ENCODE measurements around the gene POLE. TPM values are rescaled to one million over a fixed set of nuclear protein-coding genes. Genes with fewer than 3 reads are reported as not detected.

The POLE gene
- total and polyA plus RNA-seq, 4 donors: 7.6 to 39.2 (median 19.7) TPM

DNA sequence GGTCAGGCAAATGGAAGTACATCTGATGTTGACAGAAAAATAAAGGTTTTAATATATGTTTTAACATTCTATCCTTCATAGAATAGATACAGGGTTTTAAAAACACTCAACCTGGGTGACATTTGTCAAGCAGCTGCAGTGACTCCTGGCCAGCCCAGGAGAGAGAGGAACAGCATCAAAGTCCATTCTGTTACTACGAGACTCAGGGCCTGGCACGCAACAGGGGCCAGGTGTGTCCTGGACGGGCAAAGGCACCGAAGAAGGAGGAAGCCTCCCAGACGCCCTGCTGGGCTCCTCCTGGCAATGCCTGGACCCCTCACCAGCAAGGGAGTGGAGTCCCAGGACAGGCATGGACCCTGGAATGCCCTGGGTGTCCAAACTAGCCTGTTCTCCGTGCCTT is 98.8 kb downstream of the POLE start:
- no peak overlapping the region for H3K9ac ChIP-seq (ENCODE audit: low read depth in 1 of 2, low read length in 2 of 2)
- peaks cover 0 to 3% (median under 1%) of the 10 kb centered on the region in 4 donors for H3K4me1 ChIP-seq (ENCODE audit: control insufficient read depth in 4 of 4, insufficient read depth in 4 of 4, low read length in 3 of 4)
- 68% methylated on average over 6 of the region's 6 CpGs for WGBS
- H3K36me3 ChIP-seq (ENCODE audit: control insufficient read depth in 4 of 4, insufficient read depth in 3 of 4, low read depth in 1 of 4, low read length in 3 of 4): no peaks in the 10 kb centered on the region
- no peak for DNase-seq (ENCODE audit: low spot score)
- TF ChIP-seq, protein P1, sequence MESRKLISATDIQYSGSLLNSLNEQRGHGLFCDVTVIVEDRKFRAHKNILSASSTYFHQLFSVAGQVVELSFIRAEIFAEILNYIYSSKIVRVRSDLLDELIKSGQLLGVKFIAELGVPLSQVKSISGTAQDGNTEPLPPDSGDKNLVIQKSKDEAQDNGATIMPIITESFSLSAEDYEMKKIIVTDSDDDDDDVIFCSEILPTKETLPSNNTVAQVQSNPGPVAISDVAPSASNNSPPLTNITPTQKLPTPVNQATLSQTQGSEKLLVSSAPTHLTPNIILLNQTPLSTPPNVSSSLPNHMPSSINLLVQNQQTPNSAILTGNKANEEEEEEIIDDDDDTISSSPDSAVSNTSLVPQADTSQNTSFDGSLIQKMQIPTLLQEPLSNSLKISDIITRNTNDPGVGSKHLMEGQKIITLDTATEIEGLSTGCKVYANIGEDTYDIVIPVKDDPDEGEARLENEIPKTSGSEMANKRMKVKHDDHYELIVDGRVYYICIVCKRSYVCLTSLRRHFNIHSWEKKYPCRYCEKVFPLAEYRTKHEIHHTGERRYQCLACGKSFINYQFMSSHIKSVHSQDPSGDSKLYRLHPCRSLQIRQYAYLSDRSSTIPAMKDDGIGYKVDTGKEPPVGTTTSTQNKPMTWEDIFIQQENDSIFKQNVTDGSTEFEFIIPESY (IDR thresholded peaks at IDR 0.05): no peak
- TF ChIP-seq RAD21 (IDR thresholded peaks at IDR 0.05) (no peak), FOXA2 (IDR thresholded peaks at IDR 0.05) (no peak), JUND (IDR thresholded peaks at IDR 0.05) (no peak), TAF1 (conservative IDR thresholded peaks at IDR 0.05) (no peak), HNF4G (IDR thresholded peaks at IDR 0.05) (no peak), FOXA1 (IDR thresholded peaks at IDR 0.05) (no peak), RXRA (IDR thresholded peaks at IDR 0.05) (no peak), EGR1 (IDR thresholded peaks at IDR 0.05; ENCODE audit: low read depth in 2 of 2) (no peak), YY1 (IDR thresholded peaks at IDR 0.05) (no peak), HNF4A (conservative IDR thresholded peaks at IDR 0.05) (no peak)
- TF ChIP-seq, protein P2, sequence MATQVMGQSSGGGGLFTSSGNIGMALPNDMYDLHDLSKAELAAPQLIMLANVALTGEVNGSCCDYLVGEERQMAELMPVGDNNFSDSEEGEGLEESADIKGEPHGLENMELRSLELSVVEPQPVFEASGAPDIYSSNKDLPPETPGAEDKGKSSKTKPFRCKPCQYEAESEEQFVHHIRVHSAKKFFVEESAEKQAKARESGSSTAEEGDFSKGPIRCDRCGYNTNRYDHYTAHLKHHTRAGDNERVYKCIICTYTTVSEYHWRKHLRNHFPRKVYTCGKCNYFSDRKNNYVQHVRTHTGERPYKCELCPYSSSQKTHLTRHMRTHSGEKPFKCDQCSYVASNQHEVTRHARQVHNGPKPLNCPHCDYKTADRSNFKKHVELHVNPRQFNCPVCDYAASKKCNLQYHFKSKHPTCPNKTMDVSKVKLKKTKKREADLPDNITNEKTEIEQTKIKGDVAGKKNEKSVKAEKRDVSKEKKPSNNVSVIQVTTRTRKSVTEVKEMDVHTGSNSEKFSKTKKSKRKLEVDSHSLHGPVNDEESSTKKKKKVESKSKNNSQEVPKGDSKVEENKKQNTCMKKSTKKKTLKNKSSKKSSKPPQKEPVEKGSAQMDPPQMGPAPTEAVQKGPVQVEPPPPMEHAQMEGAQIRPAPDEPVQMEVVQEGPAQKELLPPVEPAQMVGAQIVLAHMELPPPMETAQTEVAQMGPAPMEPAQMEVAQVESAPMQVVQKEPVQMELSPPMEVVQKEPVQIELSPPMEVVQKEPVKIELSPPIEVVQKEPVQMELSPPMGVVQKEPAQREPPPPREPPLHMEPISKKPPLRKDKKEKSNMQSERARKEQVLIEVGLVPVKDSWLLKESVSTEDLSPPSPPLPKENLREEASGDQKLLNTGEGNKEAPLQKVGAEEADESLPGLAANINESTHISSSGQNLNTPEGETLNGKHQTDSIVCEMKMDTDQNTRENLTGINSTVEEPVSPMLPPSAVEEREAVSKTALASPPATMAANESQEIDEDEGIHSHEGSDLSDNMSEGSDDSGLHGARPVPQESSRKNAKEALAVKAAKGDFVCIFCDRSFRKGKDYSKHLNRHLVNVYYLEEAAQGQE (IDR thresholded peaks at IDR 0.05): no peak
- TF ChIP-seq, protein P3, sequence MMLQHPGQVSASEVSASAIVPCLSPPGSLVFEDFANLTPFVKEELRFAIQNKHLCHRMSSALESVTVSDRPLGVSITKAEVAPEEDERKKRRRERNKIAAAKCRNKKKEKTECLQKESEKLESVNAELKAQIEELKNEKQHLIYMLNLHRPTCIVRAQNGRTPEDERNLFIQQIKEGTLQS (IDR thresholded peaks at IDR 0.05): no peak
- TF ChIP-seq, protein P4, sequence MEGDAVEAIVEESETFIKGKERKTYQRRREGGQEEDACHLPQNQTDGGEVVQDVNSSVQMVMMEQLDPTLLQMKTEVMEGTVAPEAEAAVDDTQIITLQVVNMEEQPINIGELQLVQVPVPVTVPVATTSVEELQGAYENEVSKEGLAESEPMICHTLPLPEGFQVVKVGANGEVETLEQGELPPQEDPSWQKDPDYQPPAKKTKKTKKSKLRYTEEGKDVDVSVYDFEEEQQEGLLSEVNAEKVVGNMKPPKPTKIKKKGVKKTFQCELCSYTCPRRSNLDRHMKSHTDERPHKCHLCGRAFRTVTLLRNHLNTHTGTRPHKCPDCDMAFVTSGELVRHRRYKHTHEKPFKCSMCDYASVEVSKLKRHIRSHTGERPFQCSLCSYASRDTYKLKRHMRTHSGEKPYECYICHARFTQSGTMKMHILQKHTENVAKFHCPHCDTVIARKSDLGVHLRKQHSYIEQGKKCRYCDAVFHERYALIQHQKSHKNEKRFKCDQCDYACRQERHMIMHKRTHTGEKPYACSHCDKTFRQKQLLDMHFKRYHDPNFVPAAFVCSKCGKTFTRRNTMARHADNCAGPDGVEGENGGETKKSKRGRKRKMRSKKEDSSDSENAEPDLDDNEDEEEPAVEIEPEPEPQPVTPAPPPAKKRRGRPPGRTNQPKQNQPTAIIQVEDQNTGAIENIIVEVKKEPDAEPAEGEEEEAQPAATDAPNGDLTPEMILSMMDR (IDR thresholded peaks at IDR 0.05; ENCODE audit: low read depth, low read length, missing input control): no peak
- H3K4me3 ChIP-seq (ENCODE audit: low read depth in 1 of 3, low read length in 3 of 3): no peak overlapping the region
- no peaks in the 10 kb centered on the region for H3K9me3 ChIP-seq (ENCODE audit: control insufficient read depth in 4 of 4, low read length in 3 of 4)
- no peak overlapping the region for H3K27ac ChIP-seq (ENCODE audit: low read depth in 1 of 2, low read length in 2 of 2)
- no peaks in the 10 kb centered on the region for H3K27me3 ChIP-seq (ENCODE audit: control insufficient read depth in 4 of 4, insufficient read depth in 4 of 4, low read length in 3 of 4)

DNA sequence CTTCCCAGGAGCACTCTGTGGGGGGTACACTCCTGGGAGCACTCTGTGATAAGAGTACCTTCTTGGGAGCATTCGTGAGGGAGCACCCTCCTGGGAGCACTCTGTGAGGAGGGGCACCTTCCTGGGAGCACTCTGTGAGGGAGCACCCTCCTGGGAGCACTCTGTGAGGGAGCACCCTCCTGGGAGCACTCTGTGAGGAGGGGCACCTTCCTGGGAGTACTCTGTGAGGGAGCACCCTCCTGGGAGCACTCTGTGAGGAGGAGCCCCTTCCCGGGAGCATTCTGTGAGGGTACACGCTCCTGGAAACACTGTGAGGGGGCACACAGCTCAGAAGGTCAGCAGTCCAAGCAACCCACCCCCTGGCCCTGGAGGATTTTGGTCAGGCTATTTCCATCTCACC is 99.4 kb downstream of the POLE start:
- H3K4me3 ChIP-seq (ENCODE audit: low read depth in 1 of 3, low read length in 3 of 3): no peak overlapping the region
- H3K36me3 ChIP-seq (ENCODE audit: control insufficient read depth in 4 of 4, insufficient read depth in 3 of 4, low read depth in 1 of 4, low read length in 3 of 4): no peaks in the 10 kb centered on the region
- TF ChIP-seq, protein P2 (IDR thresholded peaks at IDR 0.05): no peak
- TF ChIP-seq HNF4A (conservative IDR thresholded peaks at IDR 0.05) (no peak), FOXA1 (IDR thresholded peaks at IDR 0.05) (no peak), YY1 (IDR thresholded peaks at IDR 0.05) (no peak), TAF1 (conservative IDR thresholded peaks at IDR 0.05) (no peak), SP1 (IDR thresholded peaks at IDR 0.05) (no peak)
- TF ChIP-seq, protein P1 (IDR thresholded peaks at IDR 0.05): no peak
- TF ChIP-seq, protein P5, sequence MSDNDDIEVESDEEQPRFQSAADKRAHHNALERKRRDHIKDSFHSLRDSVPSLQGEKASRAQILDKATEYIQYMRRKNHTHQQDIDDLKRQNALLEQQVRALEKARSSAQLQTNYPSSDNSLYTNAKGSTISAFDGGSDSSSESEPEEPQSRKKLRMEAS (IDR thresholded peaks at IDR 0.05): no peak
- WGBS: 71% methylated on average over 3 of the region's 3 CpGs
- no peak for DNase-seq (ENCODE audit: low spot score)
- peaks cover 0 to 3% (median 0%) of the 10 kb centered on the region in 4 donors for H3K4me1 ChIP-seq (ENCODE audit: control insufficient read depth in 4 of 4, insufficient read depth in 4 of 4, low read length in 3 of 4)
- H3K27ac ChIP-seq (ENCODE audit: low read depth in 1 of 2, low read length in 2 of 2): no peak overlapping the region
- no peaks in the 10 kb centered on the region for H3K9me3 ChIP-seq (ENCODE audit: control insufficient read depth in 4 of 4, low read length in 3 of 4)
- no peak overlapping the region for H3K9ac ChIP-seq (ENCODE audit: low read depth in 1 of 2, low read length in 2 of 2)
- no peaks in the 10 kb centered on the region for H3K27me3 ChIP-seq (ENCODE audit: control insufficient read depth in 4 of 4, insufficient read depth in 4 of 4, low read length in 3 of 4)
